ENCODE measurements around the gene MEI4. TPM values are rescaled to one million over a fixed set of nuclear protein-coding genes. Genes with fewer than 3 reads are reported as not detected.

Gene MEI4
- total and polyA plus RNA-seq, 2 of the 4 experiments (the other 2 are of a cell fraction): not detected

DNA sequence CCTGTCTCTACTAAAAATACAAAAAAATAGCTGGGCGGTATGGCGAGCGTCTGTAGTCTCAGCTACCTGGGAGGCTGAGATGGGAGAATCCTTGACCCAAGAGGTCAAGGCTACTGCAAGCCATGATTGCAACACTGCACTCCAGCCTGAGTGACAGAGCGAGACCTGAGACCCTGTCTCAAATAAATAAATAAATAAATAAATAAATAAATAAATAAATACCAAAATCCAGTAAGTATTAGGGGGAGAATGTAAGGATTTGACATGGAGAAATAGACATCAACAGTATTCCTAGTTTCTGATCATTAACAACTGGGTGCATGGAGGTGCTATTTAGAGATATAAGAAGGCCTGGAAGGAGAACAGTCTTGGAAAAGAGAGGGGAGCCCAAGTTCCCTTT lies 125.7 kb downstream of the MEI4 start:
- Histone ChIP-seq H2AK9ac (replicated peaks; ENCODE audit: low read depth, low read length, poor library complexity) (no peak overlapping the region), H3K9ac (ENCODE audit: low read depth, low read length) (no peak overlapping the region), H3K79me1 (ENCODE audit: low read depth in 1 of 2, low read length in 2 of 2) (no peaks in the 10 kb centered on the region), H3K18ac (ENCODE audit: low read depth, low read length) (no peak overlapping the region), H2BK15ac (ENCODE audit: low read depth, low read length) (no peak overlapping the region), H3K4ac (ENCODE audit: low read depth, low read length) (no peak overlapping the region), H3K9me3 (ENCODE audit: control insufficient read depth, insufficient read depth, low read length) (peaks cover 3% of the 10 kb centered on the region; the same call in 1 of the 2 replicates), H3K4me1 (ENCODE audit: control insufficient read depth, insufficient read depth, low read length) (no peaks in the 10 kb centered on the region), H4K8ac (ENCODE audit: low read depth in 2 of 2, low read length in 2 of 2) (no peak overlapping the region), H3K9me1 (ENCODE audit: insufficient read depth, low read length) (no peaks in the 10 kb centered on the region), H4K5ac (ENCODE audit: low read depth, low read length) (no peak overlapping the region), H3K36me3 (ENCODE audit: control insufficient read depth, insufficient read depth, low read length) (no peaks in the 10 kb centered on the region), H2BK120ac (ENCODE audit: low read depth, low read length) (no peak overlapping the region), H3K14ac (replicated peaks; ENCODE audit: low read depth, low read length) (no peak overlapping the region), H3K27ac (ENCODE audit: insufficient read depth, low read length) (no peak overlapping the region), H3K4me3 (ENCODE audit: insufficient read depth, low read depth, low read length) (no peak overlapping the region), H3K4me2 (ENCODE audit: low read depth, low read length) (no peak overlapping the region), H2BK20ac (ENCODE audit: low read depth, low read length) (no peak overlapping the region), H3K23ac (ENCODE audit: low read depth, low read length) (no peak overlapping the region), H4K20me1 (ENCODE audit: insufficient read depth, low read length) (no peaks in the 10 kb centered on the region), H4K91ac (ENCODE audit: insufficient read depth, low read depth, low read length) (no peak overlapping the region), H2BK5ac (ENCODE audit: low read depth, low read length, poor library complexity, severe bottlenecking) (no peak overlapping the region), H3K56ac (ENCODE audit: extremely low read depth, insufficient read depth, low read length) (no peak overlapping the region), H2AFZ (replicated peaks; ENCODE audit: low read length, poor library complexity) (no peak overlapping the region), H2AK5ac (ENCODE audit: low read depth, low read length) (no peak overlapping the region), H3K27me3 (ENCODE audit: control insufficient read depth, insufficient read depth, low read length) (no peaks in the 10 kb centered on the region)
- CTCF ChIA-PET: no interaction called here
- intact Hi-C loops (cut with micrococcal nuclease): no loop called here
- no TSS peak for BruUV-seq (replicated peaks)
- TF ChIP-seq FOS (IDR thresholded peaks at IDR 0.05; ENCODE audit: low read depth, low read length) (no peak), MAFK (IDR thresholded peaks at IDR 0.05; ENCODE audit: low read depth, low read length) (no peak), CHD1 (IDR thresholded peaks at IDR 0.05; ENCODE audit: low read depth, low read length) (no peak), CEBPB (IDR thresholded peaks at IDR 0.05; ENCODE audit: low read depth, low read length) (no peak), RFX5 (IDR thresholded peaks at IDR 0.05; ENCODE audit: low read depth, low read length) (no peak), NFE2L2 (IDR thresholded peaks at IDR 0.05; ENCODE audit: low read depth, low read length) (no peak), BHLHE40 (IDR thresholded peaks at IDR 0.05; ENCODE audit: low read depth, low read length) (no peak), SMC3 (IDR thresholded peaks at IDR 0.05; ENCODE audit: low read depth, low read length) (no peak), RAD21 (IDR thresholded peaks at IDR 0.05; ENCODE audit: low read length) (no peak)
- dilution Hi-C loops (cut with HindIII; ENCODE audit: low sequenced_read_pairs, unreplicated experiment): no loop called here
- in situ Hi-C loops (cut with MboI; ENCODE audit: low sequenced_read_pairs): no loop called here
- POLR2A ChIA-PET (ENCODE audit: unreplicated experiment): no interaction called here
- DNase-seq (no peak), ATAC-seq (ENCODE audit: low read depth) (no peak)
- no CpG with 5 or more reads among the region's 4 CpGs for WGBS, 2 experiments (ENCODE audit: extremely low coverage in 2 of 2, insufficient read length in 1 of 2)
